T-cell (primary cell): ENCODE measurements around the gene FOCAD. TPM values are rescaled to one million over a fixed set of nuclear protein-coding genes. Genes with fewer than 3 reads are reported as not detected.

Experiments
- ATAC-seq, 4 experiments: fragments of 200-7000 bp in 3 of 4; fragments of 150-1000 bp in 1 of 4; cut with Tn5 transposase; replicated peaks in 1 of 4; 1 replicate in 3 of 4; 2 replicates in 1 of 4; pipeline ENCODE4 v1.10.0; 2021; ENCODE audit warnings: moderate library complexity in 3 of 4, mild to moderate bottlenecking in 2 of 4, moderate number of reproducible peaks in 1 of 4
- CTCF ChIA-PET, 2 donors: fragments of 300-600 bp; sonication (Branson Sonifier 250); formaldehyde crosslinking; loops; one replicate each; lab custom pipeline; 2022; ENCODE audit warnings: antibody characterized with exemption in 2 of 2; lab: Charles Lee
- POLR2A ChIA-PET, 2 donors: fragments of 300-600 bp; sonication (Branson Sonifier 250); formaldehyde crosslinking; loops; one replicate each; lab custom pipeline; 2022; ENCODE audit warnings: antibody characterized with exemption in 2 of 2; lab: Charles Lee
- DNase-seq, 35 experiments: peaks; one replicate each; pipeline versions ENCODE4 v3.0.0 to v3.0.0-alpha.2; 2013 to 2023
- H3K27ac ChIP-seq: one replicate; pipeline ENCODE4 v1.5.1; 2013; ENCODE audit warnings: low read length
- H3K27me3 ChIP-seq, 2 experiments: replicated peaks in 1 of 2; 1 replicate in 1 of 2; 2 replicates in 1 of 2; pipeline versions ENCODE4 v1.6.1 to v1.7.0; 2013; ENCODE audit warnings: low read length in 1 of 2, mixed read lengths in 1 of 2; ENCODE audit not compliant: control insufficient read depth in 2 of 2, insufficient read depth in 2 of 2; ENCODE audit errors: extremely low read depth in 1 of 2
- H3K36me3 ChIP-seq, 2 donors: 1 replicate in 1 of 2; 2 replicates in 1 of 2; pipeline versions ENCODE4 v1.6.1 to v1.7.0; 2013; ENCODE audit warnings: low read length in 1 of 2; ENCODE audit not compliant: control insufficient read depth in 2 of 2, insufficient read depth in 1 of 2; ENCODE audit errors: extremely low read depth in 1 of 2
- H3K4me1 ChIP-seq, 2 experiments: 1 replicate in 1 of 2; 2 replicates in 1 of 2; pipeline versions ENCODE4 v1.6.1 to v1.7.0; 2013; ENCODE audit warnings: low read length in 2 of 2, mixed read lengths in 1 of 2; ENCODE audit not compliant: insufficient read depth in 2 of 2, control insufficient read depth in 1 of 2; ENCODE audit errors: extremely low read depth in 1 of 2
- H3K4me3 ChIP-seq, 2 donors: 1 replicate in 1 of 2; 2 replicates in 1 of 2; pipeline versions ENCODE4 v1.5.1 to v1.7.0; 2013; ENCODE audit warnings: mild to moderate bottlenecking in 2 of 2, low read length in 1 of 2, moderate library complexity in 1 of 2; ENCODE audit not compliant: control insufficient read depth in 1 of 2; ENCODE audit errors: extremely low read depth in 1 of 2
- H3K9me3 ChIP-seq: 2 replicates; pipeline ENCODE4 v1.7.0; 2013
- H3K27ac Mint-ChIP-seq, 2 donors: one replicate each; pipeline ENCODE4 v1.8.0; 2020 to 2021; ENCODE audit warnings: mild to moderate bottlenecking in 2 of 2, mixed read lengths in 2 of 2
- H3K27me3 Mint-ChIP-seq, 2 donors: one replicate each; pipeline ENCODE4 v1.8.0; 2021 to 2022; ENCODE audit warnings: mixed read lengths in 2 of 2
- H3K36me3 Mint-ChIP-seq: one replicate; pipeline ENCODE4 v1.8.0; 2021; ENCODE audit warnings: mixed read lengths
- H3K4me1 Mint-ChIP-seq, 3 donors: one replicate each; pipeline ENCODE4 v1.8.0; 2020 to 2022; ENCODE audit warnings: mixed read lengths in 3 of 3, mild to moderate bottlenecking in 1 of 3
- H3K4me3 Mint-ChIP-seq, 3 donors: one replicate each; pipeline ENCODE4 v1.8.0; 2020 to 2022; ENCODE audit warnings: mild to moderate bottlenecking in 3 of 3, mixed read lengths in 3 of 3, moderate library complexity in 3 of 3
- H3K9me3 Mint-ChIP-seq, 3 donors: one replicate each; pipeline ENCODE4 v1.8.0; 2020 to 2022; ENCODE audit warnings: mixed read lengths in 3 of 3
- WGBS: methylation state at CpG from one replicate; pipeline ENCODE4 v1.1.5; 2013; ENCODE audit warnings: missing lambda C conversion rate; ENCODE audit not compliant: insufficient coverage; 5-methylcytosine and 5-hydroxymethylcytosine counted together
- total RNA-seq, 35 experiments: library from RNA in 6 of 35; stranded (reverse) in 6 of 35; fragments of 120-200 nt in 1 of 35; gene quantifications; one replicate each; pipeline versions ENCODE4 v1.2.1 to v1.2.4 and lab custom pipeline; 2013 to 2026

The FOCAD gene
- total RNA-seq, 5 donors from 2014 or later (not counting 1 experiment from before 2014, with no cell fraction given): 13.4 to 29.0 (median 21.3) TPM

DNA sequence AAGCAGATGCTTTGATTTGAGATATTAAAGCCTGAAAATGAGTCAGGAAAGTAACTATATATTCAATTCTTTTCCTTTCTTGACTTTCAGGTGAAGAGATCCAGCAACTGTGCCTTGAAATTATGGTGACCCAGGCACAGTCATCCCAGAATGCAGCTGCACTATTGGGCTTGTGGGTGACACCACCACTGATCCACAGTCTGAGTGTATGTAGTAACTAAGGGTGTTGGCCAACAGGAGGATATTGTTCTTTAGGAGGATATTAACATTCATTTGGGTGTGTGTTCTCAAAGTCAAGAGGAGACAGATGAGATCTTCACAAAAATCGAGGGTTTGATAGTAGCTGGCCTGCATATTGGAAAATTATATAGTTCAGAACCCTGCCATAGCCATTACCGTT lies 294.2 kb downstream of the FOCAD start:
- peaks cover 62% of the 10 kb centered on the region for H3K36me3 Mint-ChIP-seq
- DNase-seq (no peak), ATAC-seq (no peak)
- H3K27me3 ChIP-seq: no peaks in the 10 kb centered on the region
- H3K4me3 Mint-ChIP-seq: no peak overlapping the region
- POLR2A ChIA-PET: no interaction called here
- no peak overlapping the region for H3K4me3 ChIP-seq
- H3K4me1 ChIP-seq: no peaks in the 10 kb centered on the region
- H3K9me3 ChIP-seq: no peaks in the 10 kb centered on the region
- no peak overlapping the region for H3K27ac Mint-ChIP-seq
- CTCF ChIA-PET: no interaction called here
- peaks cover 0 to 13% of the 10 kb centered on the region in 2 donors for H3K36me3 ChIP-seq
- peaks cover 0 to 4% (median 0%) of the 10 kb centered on the region in 3 donors for H3K4me1 Mint-ChIP-seq
- H3K9me3 Mint-ChIP-seq: no peaks in the 10 kb centered on the region
- H3K27me3 Mint-ChIP-seq: no peaks in the 10 kb centered on the region
- H3K27ac ChIP-seq: no peak overlapping the region
- WGBS: no CpG with 5 or more reads among the region's 2 CpGs

DNA sequence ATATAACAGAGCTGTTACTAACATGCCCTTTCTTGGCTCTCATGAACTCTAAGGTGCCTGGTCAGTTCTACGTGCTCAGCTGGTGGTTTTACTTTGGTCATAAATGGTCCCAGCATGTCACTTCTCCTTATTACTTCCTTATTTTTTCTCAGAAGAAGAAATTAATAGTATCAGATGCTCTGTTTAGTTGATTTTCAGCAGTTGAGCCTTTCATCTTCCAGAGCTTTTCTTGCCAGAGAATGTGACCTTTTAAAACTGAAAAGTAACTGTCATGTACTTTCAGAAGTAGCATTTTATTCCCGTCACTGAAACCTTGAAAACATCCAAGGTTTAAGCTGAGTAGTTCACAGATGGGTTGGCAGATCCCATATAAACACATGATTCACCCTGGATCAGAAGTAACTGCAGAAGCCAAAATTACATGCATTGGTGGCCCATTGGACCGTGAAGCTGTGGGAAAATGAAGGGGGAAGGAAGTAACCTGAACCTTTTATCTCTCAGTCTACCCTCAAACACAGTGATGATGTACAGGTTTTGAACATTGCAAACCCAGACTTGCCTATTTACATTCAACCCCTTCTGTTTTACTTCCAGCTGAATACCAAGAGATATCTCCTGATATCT lies 296.9 kb downstream of the FOCAD start:
- WGBS: 100% methylated on average over 1 of the region's 3 CpGs
- Histone ChIP-seq H3K4me3 (no peak overlapping the region), H3K36me3 (peaks cover 0 to 16% of the 10 kb centered on the region in 2 donors), H3K9me3 (no peaks in the 10 kb centered on the region), H3K4me1 (no peaks in the 10 kb centered on the region), H3K27me3 (no peaks in the 10 kb centered on the region), H3K27ac (no peak overlapping the region)
- ChIA-PET CTCF (no interaction called here), POLR2A (interaction anchor here in 1 of 2 donors (0.5 to 0.8 kb wide), 2 partner anchors 9 to 1399 kb away, joined by 3 read pairs; no protein-coding TSS in a partner anchor)
- DNase-seq (no peak), ATAC-seq (no peak)
- H3K4me1 Mint-ChIP-seq: peaks cover 0 to 4% (median 0%) of the 10 kb centered on the region in 3 donors
- H3K4me3 Mint-ChIP-seq: no peak overlapping the region
- peaks cover 58% of the 10 kb centered on the region for H3K36me3 Mint-ChIP-seq
- H3K27ac Mint-ChIP-seq: no peak overlapping the region
- H3K27me3 Mint-ChIP-seq: no peaks in the 10 kb centered on the region
- no peaks in the 10 kb centered on the region for H3K9me3 Mint-ChIP-seq

DNA sequence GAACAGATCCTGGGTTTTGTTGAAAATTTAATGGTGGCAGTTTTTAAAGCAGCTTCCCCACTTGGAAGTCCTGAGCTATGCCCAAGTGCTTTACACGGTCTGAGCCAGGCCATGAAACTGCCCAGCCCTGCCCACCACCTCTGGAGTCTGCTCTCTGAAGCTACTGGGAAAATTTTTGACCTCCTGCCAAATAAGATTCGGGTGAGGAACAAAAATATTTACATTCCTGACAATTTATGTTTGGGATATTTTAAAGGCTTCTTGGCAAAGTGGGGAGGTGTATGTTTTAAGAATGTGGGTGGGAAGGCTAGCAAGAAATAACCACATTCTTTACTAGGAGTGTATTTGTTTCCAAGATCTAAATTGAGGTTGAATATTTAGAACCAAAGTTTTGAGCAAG lies 297.4 kb downstream of the FOCAD start:
- peaks cover 0 to 13% of the 10 kb centered on the region in 2 donors for H3K36me3 ChIP-seq
- H3K27ac ChIP-seq: no peak overlapping the region
- no peaks in the 10 kb centered on the region for H3K9me3 ChIP-seq
- Mint-ChIP-seq H3K27ac (no peak overlapping the region), H3K9me3 (no peaks in the 10 kb centered on the region), H3K36me3 (peaks cover 60% of the 10 kb centered on the region), H3K4me3 (no peak overlapping the region), H3K27me3 (no peaks in the 10 kb centered on the region), H3K4me1 (peaks cover 0 to 4% (median 0%) of the 10 kb centered on the region in 3 donors)
- WGBS: no CpG with 5 or more reads among the region's 2 CpGs
- ATAC-seq (no peak), DNase-seq (no peak)
- ChIA-PET CTCF (no interaction called here), POLR2A (interaction anchor here in 1 of 2 donors (0.5 kb wide), 1 partner anchor 1399 kb away, joined by 3 read pairs; no protein-coding TSS in a partner anchor)
- H3K27me3 ChIP-seq: no peaks in the 10 kb centered on the region
- no peaks in the 10 kb centered on the region for H3K4me1 ChIP-seq
- H3K4me3 ChIP-seq: no peak overlapping the region

DNA sequence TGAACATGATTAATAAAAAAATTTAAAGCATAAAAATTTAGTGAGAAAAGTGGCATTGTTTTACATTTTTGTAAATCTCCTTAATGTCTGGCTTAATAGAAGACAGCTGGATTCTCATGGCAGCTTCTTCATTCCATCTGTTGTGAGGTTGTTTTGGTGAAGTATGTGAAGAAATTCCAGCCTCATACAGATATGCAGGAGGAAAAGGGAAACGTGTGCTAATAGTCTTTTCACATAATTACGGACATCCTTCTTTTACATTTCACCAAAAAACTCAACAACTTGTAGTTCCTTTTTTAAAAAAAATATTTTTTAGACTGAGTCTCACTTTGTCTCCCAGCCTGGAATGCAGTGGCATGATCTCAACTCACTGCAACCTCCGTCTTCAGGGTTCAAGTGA lies 300.4 kb downstream of the FOCAD start:
- DNase-seq: no peak
- H3K36me3 ChIP-seq: peaks cover 0 to 10% of the 10 kb centered on the region in 2 donors
- Mint-ChIP-seq H3K27me3 (no peaks in the 10 kb centered on the region), H3K36me3 (peaks cover 61% of the 10 kb centered on the region), H3K9me3 (no peaks in the 10 kb centered on the region), H3K4me1 (peaks cover 0 to 4% (median 0%) of the 10 kb centered on the region in 3 donors), H3K27ac (no peak overlapping the region), H3K4me3 (no peak overlapping the region)
- CTCF ChIA-PET: no interaction called here
- ATAC-seq: no peak
- no peak overlapping the region for H3K4me3 ChIP-seq
- no peaks in the 10 kb centered on the region for H3K9me3 ChIP-seq
- H3K27me3 ChIP-seq: no peaks in the 10 kb centered on the region
- no peak overlapping the region for H3K27ac ChIP-seq
- WGBS: 100% methylated on average over 1 of the region's 3 CpGs
- POLR2A ChIA-PET: no interaction called here
- H3K4me1 ChIP-seq: no peaks in the 10 kb centered on the region

DNA sequence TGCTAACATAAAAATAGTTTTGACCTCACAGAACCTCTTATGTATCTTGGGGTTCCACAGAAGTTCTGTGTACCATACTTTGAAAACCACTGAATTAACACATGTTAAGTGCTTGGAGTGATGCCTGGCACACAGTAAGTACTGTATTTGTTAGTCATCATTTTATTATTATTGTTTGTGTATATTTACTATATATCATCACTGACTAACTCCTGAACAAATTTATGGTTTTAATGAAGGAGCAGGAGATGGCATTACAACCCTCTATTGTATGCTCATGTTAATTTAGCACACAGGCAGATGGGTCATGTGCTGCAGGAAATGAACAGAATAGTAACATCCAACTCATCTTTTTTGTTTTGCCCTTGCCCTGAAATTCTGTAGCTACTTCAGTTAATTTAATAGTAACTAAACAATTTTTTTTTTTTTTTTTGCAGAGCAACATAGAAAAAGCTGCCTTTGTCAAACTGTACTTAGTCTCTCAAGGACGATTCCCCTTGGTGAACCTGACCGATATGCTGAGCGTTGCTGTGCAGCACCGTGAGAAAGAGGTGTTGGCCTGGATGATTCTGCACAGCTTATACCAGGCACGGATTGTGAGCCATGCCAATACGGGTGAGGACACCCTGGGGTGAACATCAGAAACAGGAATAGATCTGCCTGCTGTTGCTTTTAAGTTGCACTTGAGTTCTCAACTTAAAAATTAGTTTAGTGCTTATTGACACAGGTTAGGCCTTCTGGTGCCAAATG lies 302.0 kb downstream of the FOCAD start:
- Mint-ChIP-seq H3K27ac (no peak overlapping the region), H3K36me3 (peaks cover 68% of the 10 kb centered on the region), H3K9me3 (no peaks in the 10 kb centered on the region), H3K4me3 (no peak overlapping the region), H3K27me3 (no peaks in the 10 kb centered on the region), H3K4me1 (peaks cover 0 to 3% (median 0%) of the 10 kb centered on the region in 3 donors)
- 100% methylated on average over 3 of the region's 6 CpGs for WGBS
- ATAC-seq: no peak
- Histone ChIP-seq H3K9me3 (no peaks in the 10 kb centered on the region), H3K4me3 (no peak overlapping the region), H3K4me1 (no peaks in the 10 kb centered on the region), H3K27ac (no peak overlapping the region), H3K27me3 (no peaks in the 10 kb centered on the region), H3K36me3 (peaks cover 5 to 16% of the 10 kb centered on the region in 2 donors)
- ChIA-PET CTCF (no interaction called here), POLR2A (no interaction called here)
- no peak for DNase-seq

DNA sequence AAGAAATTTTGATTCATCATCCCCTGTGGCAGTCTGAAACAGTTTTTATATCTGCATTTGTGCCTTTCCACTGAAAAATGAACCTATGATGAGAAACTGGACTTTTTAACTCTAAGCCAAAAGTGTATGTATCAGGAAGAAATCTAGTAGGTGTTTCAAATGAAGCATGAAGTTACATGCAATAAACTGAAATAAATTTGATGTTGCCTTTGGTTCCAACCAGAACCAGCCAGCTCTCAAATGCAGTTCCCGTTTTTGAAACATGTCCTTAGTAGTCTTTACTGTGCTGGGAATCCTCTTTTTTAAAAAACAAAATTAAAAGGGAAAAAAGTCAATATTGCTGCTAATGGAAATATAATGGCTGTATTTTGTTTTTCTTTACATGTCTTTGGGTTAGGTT lies 303.5 kb downstream of the FOCAD start:
- no peak overlapping the region for H3K27ac Mint-ChIP-seq
- no peak for DNase-seq
- Histone ChIP-seq H3K9me3 (no peaks in the 10 kb centered on the region), H3K27me3 (no peaks in the 10 kb centered on the region), H3K4me1 (no peaks in the 10 kb centered on the region), H3K36me3 (peaks cover 7 to 14% of the 10 kb centered on the region in 2 donors), H3K27ac (no peak overlapping the region), H3K4me3 (no peak overlapping the region)
- WGBS: no CpG with 5 or more reads among the region's 1 CpG
- H3K36me3 Mint-ChIP-seq: peaks cover 61% of the 10 kb centered on the region
- no peak for ATAC-seq
- CTCF ChIA-PET: interaction anchor here in 1 of 2 donors (0.8 kb wide), 1 partner anchor 14 kb away, joined by 3 read pairs; no protein-coding TSS in a partner anchor
- POLR2A ChIA-PET: interaction anchor here in 1 of 2 donors (0.7 kb wide), 1 partner anchor 15 kb away, joined by 9 read pairs; no protein-coding TSS in a partner anchor
- H3K27me3 Mint-ChIP-seq: no peaks in the 10 kb centered on the region
- no peaks in the 10 kb centered on the region for H3K4me1 Mint-ChIP-seq
- H3K4me3 Mint-ChIP-seq: no peak overlapping the region
- H3K9me3 Mint-ChIP-seq: no peaks in the 10 kb centered on the region
